ENCODE results near the gene RIC8A.

DNA sequence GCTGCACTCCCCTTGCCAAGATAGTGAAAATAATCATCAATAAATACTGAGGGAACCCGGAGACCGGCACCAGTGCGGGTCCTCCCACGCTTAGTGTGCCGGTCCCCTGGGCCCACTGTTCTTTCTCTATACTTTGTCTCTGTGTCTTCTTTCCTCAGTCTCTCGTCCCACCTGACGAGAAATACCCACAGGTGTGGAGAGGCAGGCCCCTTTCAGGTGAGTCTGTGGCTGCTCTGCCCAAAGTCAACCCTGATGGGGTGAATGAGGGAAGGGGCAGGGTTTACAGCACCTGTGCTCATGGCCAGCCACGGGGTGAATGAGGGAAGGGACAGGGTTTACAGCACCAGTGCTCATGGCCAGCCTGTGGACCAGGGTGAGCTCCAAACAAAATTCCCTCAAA, 5.0 kb upstream of the RIC8A start:
- TF ChIP-seq RAD21 (IDR thresholded peaks at IDR 0.05; ENCODE audit: insufficient read depth, low read depth, low read length) (no peak), SUZ12 (IDR thresholded peaks at IDR 0.05; ENCODE audit: unreplicated experiment) (no peak), PAX5 (IDR thresholded peaks at IDR 0.05; ENCODE audit: borderline replicate concordance, low read depth, low read length) (no peak), PAX8 (IDR thresholded peaks at IDR 0.05) (no peak), CEBPB (IDR thresholded peaks at IDR 0.05; ENCODE audit: borderline replicate concordance in 1 of 2, low read depth in 2 of 2, low read length in 2 of 2) (no peak), NKRF (conservative IDR thresholded peaks at IDR 0.05) (no peak), ESRRA (IDR thresholded peaks at IDR 0.05; ENCODE audit: low read length) (no peak)
